DMS53 treated with DMSO at 0.1 percent for 48 hours (cell line): ENCODE measurements around the gene HERC3.
"Not testable (repeated sequence)": the region's sequence is repeated elsewhere in the genome, so short reads cannot be mapped to it uniquely, and the experiment has no call there.

ENCODE experiments used
- DNase-seq: peaks from one replicate; lab custom pipeline; 2025; ENCODE audit not compliant: unreplicated experiment; lab: John Stamatoyannopoulos, UW

The HERC3 gene

DNA sequence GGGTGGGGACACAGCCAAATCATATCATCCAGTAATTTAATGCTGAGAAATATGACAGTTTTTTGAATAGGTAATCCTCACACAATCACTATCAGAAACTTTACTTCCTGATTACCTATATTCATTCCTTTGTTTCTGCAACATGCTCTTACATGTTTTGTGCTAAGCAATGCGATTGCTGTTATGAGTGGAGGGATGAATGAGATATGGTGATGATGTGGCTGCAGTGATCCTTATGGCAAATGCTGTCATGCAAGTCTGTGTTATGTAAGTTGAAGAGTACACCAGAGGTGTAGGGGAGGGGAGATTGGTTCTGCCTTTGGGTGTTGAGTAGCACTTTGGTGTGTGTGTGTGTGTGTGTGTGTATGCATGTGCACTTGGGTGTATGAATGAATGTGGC, 14.6 kb downstream of the HERC3 start:
- no peak for DNase-seq

DNA sequence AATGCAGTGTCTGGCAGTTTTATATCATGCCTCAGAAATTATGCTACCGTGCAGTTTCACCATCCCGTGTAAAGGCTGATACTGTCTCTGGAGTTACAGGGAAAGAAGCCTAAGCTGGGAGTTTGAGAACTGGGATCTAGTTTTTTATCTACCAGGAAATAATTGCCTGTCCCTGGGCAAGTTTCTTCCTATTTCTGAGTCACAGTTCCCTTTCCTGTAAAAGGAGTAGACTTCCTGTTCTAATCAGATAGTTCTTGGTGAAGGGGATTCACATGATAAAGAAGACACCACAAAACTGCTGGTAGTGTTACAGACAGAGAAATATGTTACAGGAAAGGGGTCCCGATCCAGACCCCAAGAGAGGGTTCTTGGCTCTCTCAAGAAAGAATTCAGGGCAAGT, 17.1 kb downstream of the HERC3 start:
- no peak for DNase-seq

DNA sequence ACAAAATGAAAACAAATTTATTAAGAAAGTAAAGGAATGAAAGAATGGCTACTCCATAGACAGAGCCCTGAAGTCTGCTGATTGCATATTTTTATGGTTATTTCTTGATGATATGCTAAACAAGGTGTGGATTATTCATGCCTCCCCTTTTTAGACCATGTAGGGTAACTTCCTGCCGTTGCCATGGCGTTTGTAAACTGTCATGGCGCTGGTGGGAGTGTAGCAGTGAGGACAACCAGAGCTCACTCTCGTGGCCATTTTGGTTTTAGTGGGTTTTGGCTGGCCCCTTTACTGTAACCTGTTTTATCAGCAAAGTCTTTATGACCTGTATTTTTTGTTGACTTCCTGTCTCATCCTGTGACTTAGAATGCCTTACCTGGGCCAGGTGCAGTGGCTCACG, 17.5 kb downstream of the HERC3 start:
- DNase-seq = not testable (repeated sequence)

DNA sequence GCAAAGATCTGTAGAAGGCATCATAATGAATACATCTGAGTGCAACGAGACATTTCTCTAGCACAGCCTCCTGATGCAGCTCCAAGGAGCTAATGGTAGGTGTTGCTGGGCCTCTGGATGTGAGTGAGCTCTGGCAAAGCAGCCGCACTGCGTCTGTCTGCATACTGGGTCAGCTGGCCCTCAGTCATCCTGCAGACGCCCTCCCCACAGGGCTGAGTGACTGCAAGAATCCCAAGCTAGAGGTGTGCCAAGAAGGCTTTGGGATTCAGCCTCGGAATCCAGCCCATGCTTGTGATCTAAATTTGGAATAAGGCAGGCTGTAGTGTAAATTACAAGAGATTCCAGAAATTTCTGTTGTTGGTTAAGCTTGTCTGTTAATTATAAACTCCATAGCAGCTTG, 18.5 kb downstream of the HERC3 start:
- no peak for DNase-seq

DNA sequence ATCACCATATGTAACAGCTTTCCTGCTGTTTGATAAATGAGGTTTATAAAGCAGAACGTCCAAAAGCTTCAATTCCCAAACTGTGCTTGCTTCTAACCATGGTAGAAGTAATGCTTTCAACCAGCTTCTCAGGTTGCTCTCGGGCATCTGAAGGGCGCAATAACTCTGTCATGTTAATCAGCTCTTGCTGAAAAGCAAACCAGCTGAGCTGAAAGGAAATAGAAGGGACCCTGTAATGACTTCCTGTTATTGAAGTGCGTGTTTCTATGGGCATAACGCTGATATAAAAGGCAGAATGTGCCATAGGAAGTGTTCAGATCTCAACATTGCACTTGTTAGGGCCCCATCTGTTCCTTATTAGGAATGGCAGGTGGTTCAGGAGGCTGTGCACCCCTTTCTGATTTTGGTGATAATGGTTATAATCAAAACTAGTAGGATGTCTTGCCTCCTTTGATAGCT, 21.2 kb downstream of the HERC3 start:
- DNase-seq = no peak

DNA sequence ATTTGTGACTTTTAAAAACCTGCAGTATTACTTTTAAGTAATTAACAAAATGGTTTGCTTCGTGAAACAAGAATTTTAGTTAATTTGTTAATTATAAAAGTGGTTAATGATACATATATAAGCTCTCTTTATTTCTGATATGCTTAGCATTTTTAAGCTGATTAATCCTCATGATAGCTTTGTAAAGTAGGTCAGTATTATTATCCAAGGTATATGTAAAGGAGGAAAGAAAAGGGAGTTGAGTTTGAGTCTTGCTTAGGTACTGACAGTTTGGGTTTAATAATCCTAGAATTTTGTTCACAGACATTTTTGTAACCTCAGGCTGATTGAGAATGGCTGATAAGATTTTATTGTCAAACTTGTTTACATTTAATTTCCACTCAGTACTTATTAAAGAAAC, 21.8 kb downstream of the HERC3 start:
- no peak for DNase-seq

DNA sequence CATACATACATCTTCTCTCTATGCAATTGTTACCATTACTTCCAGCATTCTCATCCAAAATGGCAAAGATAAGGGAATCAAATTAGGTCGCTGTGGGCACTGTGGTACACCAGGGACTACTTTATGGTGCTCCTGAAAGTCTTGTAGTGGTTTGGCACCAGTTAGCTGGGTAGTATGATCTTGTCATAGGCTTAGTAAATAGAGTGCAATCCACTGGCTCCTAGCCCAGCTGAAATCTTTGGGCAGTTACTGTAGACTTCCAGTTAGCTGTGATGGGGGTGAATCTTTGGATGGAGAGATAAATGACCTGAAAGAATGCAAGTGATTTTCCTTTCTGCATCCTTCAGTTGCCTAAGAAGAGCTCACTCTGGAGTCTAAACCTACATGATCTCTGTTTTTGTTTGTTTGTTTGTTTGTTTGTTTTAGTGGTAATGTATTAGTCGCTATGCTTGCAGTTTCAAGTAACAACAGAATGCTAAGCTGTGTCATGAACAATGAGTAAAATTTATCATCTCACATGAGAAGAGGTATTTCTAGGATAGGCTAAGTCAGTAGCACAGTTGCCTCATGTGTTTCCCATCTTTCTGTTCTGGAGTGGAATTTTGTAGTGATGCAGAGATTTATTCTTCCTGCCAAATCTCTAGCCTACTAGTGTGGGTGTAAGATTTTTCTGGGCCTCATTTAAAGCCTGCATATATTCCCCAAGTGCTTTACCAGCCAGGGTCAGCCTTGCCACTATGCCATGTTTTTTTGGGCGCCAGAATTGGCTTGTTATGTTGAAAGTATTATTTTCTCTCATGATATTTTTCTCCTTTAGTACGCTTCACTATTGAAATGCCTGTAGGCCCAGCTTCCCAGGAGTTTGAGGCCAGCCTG, 24.2 kb downstream of the HERC3 start:
- DNase-seq = no peak

DNA sequence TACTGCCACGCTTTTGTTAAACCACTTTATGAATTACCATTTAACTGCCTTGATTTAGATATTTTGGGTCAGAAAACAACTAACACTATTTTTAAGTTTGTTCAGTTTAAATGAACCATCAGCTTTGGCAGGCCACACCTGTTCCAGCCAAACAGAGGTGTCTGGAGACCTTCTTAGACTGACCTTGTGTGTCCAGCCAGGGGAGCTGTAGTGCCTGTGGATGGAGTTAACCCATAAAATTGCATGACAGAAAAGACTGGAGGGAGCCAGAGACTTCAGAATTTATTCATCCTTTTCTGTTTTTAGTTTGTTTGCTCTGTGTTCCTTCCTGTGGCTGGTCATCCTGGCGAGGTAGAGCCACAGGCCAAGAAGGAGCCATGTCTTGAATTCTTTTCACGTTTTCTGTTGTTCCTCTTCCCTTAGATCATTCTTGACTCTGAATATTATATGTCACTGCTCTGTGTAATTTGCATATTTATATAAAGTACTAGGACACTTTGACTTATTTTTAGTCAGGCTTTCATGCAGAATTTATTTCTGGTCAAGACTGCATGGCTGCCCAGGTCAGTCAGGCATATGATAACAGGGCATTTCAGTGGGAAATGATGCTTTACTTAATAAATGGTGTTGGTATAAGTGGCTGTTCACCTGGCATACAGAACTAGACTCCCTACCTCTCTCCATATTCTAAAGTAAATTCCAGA, 26.7 kb downstream of the HERC3 start:
- DNase-seq = no peak

DNA sequence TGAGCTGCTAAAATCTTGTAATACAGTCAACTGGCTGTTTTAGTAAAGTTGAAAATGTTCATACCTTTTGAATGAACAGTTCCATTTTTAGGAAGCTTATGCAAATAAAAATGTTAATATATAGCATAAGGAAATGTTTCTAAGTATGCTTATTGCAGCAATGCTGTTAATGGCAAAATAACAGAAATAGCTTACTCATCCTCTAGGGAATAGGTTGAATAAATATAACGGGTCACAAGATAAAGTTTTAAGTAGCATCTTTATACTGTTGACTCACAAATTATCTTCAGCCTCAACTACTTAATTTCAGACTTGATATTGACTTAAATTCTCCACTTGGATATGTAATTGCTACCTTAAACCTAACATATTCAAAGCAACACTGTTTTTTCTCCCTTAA, 27.7 kb downstream of the HERC3 start:
- DNase-seq = no peak

DNA sequence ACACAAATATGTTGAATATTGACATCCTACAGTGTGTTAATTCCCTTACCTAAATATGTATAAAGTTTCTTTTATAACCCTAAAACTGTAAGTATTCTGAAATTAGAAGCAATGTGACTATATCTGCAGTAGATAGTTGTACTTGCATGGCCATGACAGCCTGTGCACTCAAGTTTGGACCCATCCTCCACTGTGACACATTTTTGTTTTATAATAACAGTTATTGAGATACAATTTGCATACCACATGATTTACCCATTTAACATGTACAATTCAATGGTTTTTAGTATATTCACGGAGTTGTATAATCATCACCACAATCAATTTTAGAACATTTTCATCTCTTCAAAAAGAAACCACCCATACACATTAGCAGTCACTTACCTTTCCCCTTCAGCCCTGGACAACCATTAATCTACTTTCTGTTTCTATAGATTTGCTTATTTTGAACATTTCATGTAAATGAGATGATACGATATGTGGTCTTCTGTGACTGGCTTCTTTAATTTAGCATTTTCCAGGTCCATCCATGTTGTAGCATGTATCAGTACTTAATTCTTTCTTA, 29.6 kb downstream of the HERC3 start:
- no peak for DNase-seq

DNA sequence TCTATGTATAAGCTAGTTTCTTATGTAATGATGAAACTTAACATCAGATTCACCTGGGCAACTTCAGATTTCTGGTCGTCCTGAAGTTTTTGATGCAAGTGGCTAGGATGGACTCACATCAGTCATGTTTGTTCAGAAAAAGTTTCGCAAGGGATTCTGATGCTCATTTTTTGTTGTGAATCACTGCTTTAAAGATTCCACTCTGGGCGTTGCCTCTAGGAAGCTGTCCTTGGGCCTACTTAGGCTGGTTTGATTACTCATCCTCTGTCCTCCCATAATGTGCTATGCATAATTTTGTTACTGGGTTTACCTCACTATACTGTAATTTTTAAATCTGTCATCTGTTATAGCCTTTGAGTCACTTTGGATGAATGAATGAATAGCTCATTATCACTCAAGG, 30.8 kb downstream of the HERC3 start:
- DNase-seq = no peak

DNA sequence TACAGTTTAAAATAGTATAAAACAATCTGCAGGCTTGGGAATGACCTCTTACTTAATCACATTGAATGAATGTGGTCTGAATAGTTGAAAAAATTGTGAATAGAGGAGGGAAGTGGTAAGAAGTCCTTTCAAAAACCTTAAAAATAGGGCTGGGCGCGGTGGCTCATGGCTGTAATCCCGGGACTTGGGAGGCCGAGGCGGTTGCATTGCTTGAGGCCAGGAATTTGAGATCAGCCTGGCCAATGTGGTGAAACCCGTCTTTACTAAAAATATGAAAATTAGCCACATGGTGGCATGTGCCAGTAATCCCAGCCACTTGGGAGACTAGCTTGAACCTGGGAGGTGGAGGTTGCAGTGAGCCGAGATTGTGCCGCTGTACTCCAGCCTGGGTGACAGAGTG, 36.5 kb downstream of the HERC3 start:
- DNase-seq = no peak

DNA sequence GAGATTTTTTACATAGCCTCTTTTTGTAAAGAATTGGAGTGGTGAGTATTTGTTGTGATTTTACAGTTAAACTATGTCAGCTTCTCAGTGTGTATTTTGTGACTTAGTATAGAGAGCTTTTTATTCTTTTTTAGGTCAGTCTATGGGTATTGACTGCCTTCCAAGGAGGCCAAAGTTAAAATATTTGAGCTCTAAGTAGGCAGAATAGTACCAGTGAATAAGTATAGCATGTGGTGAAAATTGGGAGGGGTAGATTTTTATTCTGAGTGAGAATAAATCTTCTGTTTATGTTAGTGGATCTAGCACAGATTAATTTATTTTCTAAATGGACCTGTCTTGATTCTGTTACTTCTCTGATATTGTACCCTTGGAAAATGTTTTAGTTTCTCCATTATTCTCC, 37.5 kb downstream of the HERC3 start:
- DNase-seq = no peak

DNA sequence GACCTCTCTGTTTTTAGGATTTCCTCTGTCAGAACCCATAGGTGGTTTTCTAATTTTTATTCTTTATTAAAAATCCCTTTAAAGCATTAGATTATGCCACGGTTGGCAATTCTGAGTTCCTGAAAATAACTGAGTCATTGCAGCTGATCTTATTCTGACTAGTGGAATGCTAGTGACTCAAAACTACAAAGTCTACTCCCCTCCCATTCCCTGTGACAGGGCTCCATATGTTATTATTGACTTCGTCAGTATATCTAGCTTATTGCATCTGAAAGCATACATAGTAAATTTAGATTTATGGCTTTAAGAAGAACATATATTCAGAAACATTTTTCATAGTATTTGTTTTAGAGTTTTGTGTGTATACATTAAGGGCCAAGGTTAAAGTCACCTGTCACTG, 38.5 kb downstream of the HERC3 start:
- no peak for DNase-seq

DNA sequence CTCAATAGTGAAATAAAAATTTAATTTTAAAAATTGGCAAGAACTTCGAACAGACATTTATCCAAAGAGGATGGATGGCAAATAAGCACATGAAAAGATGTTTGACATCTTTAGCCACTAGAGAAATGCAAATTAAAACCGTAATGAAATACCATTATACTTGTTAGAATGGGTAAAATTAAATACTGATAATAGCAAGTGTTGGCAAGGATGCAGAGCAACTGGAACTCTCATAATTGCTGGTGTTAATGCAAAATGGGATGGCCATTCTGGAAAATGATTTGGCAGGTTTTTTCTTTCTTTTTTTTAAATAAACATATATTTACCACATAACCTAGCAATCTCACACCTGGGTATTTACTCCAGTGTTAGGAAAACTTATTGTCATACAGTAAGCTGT, 51.7 kb downstream of the HERC3 start:
- no peak for DNase-seq

DNA sequence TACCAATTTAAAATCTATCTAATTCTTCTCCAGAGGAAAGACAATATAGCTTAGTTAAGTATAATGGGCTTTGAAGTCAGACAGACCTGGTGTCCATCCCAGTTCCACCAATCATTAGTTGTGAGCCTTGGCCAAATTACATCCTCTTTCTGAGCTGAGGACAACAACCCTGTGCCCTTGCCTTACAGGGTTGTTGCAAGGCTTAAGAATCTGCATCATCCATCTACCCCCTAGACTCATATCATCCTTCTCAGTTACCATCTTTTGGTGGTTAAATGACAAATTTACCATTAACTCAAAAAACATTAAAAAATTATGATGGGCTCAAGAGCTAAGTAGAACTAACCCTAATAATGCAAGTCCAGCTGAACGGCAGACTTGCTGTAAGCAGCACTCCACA, 53.7 kb downstream of the HERC3 start:
- no peak for DNase-seq

DNA sequence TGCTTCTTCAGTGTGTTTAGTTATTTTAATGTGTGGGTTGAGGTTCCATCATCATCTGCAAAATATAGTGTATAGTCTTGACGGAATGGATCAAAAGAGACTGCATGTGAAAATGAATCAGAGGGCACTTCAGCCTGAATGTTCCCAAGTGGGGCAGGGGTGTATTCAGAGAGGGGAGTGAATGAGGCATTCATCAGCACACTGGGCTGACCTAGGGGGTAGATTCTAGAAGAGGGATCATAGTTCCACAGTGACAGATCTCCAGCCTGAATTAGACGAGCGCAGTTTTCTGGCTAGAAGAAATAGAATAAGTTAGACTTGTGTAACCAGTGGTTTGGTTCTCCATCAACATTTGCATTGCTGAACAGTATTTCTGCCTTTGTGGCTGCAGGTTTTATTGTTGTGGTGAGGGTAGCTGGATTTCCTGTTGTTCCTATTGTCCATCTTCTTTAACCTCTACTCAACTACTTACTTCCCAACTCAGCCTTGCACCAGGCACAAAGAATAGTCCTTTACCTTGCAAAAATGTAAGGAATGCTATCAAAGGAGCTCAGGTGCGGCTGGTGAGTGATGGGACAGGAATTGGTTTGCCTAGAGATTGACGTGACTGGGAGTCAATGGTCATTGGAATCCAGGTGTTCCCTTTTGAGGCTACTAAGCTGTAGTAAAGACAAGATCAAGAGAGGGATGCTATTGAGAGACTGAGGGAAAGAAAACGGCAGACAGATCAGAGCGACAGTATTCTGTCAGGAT, 54.4 kb downstream of the HERC3 start:
- DNase-seq = no peak

DNA sequence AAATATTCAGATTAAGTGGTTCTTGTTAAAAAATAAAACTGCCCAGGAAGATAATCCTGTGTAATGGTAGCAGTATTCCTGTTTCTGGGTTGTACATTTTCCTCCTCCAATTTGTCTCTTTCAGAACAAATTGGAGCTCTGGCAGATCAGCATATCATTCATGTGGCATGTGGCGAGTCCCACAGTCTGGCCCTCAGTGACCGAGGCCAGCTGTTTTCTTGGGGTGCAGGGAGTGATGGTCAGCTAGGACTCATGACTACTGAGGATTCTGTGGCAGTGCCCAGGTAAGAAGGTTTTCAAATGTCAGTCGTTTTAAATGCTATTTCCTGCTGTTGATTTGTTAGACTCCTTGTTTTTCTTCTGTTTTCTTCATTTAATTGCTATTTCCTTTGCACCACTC, 57.4 kb downstream of the HERC3 start:
- DNase-seq = no peak

DNA sequence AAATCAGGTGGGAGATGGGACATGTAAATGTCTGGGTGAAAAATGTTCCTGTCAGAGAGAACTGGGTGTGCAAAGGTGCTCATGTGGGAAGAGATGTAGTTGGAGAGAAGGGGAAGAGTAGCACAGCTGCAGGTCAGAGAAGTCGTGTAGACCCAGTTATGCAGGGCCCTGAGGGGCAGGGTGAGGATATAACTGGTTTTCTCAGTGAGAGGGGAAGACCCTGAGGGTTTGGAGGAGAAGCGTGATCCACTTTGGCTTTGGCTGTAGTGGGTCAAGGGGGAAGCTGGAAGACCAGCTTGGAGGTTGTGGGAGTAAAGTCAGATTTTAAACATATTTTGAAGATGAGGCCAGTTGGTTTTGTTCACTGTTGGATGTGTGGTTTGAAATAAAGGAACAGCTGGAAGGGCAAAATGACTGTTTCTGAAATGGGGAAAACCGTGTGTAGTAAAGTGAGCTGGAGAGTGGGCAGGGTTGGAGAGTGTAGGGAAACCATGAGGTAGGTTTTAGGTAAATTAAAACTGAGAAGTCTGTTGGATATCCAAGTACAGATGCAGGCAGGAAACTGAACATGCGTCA, 61.2 kb downstream of the HERC3 start:
- DNase-seq = no peak

DNA sequence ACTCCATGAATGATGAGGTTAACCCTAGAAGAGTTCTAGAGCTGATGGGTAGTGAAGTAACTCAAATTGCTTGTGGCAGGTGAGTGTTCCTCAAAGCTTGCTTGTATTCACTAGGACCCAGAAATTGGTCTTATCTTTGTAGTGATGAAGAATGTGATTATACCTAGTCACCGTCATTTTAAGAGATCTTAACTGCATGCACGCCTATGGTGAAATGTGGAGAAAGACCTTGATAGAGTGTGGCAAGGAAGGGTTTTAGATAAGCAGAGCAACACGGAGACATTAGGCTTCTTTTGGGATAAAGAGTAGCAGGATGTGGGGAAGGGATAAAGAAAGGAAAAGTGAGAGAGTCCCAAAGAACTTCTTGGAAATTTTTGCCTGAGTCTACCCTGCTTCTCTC, 62.9 kb downstream of the HERC3 start:
- no peak for DNase-seq
